Liver (tissue), 3 donors: ENCODE measurements around the gene PDX1.

Experiments used
- RAD21 ChIP-seq, 2 donors: IDR thresholded peaks; 2 replicates each; pipeline ENCODE4 v1.6.1; 2016; ENCODE audit warnings: antibody characterized with exemption in 2 of 2, mild to moderate bottlenecking in 2 of 2
- TAF1 ChIP-seq: conservative IDR thresholded peaks from 2 replicates; pipeline ENCODE4 v1.6.1; 2016; ENCODE audit warnings: antibody characterized with exemption, mild to moderate bottlenecking
- TF ChIP-seq, protein P1 (sequence below): fragments of 150-350 bp; IDR thresholded peaks from 2 replicates; pipeline ENCODE4 v1.5.1; 2017; ENCODE audit warnings: improper control_type of control experiment, low read depth, low read length; ENCODE audit not compliant: missing input control
- donor health status: healthy.
- donor health status: healthy.

DNA sequence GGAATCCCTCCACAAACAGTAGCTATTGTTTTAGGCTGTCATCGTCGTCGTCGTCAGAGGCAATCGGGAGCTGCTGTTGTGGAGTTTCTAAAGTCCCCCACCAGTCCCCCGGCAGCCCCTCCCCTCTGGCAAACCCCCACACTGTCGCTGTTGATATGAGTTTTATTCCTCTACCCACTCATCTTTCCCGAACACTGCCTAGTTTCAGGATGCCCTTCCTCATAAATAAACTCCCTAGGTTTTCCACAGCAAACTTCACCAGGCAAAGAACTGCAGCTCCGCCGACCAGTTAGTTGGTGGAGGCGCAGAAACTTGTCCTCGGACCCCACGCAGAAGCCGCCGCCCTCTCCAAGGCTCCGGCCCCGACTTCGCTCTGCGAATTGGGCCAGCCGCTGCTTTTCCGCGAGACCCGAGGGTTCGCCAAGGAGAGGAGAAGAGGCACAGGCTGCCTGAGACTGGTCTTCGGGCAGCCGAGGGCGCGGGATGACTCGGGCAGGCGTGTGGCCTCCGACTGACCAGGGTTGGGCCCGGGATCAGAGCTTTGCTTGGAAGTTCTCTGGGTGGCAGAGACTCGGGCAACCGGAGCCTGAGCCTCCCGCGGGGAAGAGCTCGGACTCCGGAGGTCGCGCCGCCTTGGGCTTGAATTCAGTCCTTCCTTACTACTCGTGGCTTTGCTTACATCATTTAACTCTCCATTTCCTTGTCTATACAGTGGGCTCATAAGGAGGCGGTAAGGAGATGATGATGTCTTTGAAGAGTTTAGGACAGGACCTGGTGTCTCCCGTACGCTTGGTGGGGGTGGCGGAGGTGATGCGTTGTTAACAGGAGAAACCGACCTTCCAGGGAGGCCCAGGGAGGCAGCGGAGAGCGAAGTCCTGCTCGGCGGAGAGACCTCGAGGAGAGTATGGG lies 7.9 kb downstream of the PDX1 start:
- TF ChIP-seq, protein P1, sequence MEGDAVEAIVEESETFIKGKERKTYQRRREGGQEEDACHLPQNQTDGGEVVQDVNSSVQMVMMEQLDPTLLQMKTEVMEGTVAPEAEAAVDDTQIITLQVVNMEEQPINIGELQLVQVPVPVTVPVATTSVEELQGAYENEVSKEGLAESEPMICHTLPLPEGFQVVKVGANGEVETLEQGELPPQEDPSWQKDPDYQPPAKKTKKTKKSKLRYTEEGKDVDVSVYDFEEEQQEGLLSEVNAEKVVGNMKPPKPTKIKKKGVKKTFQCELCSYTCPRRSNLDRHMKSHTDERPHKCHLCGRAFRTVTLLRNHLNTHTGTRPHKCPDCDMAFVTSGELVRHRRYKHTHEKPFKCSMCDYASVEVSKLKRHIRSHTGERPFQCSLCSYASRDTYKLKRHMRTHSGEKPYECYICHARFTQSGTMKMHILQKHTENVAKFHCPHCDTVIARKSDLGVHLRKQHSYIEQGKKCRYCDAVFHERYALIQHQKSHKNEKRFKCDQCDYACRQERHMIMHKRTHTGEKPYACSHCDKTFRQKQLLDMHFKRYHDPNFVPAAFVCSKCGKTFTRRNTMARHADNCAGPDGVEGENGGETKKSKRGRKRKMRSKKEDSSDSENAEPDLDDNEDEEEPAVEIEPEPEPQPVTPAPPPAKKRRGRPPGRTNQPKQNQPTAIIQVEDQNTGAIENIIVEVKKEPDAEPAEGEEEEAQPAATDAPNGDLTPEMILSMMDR: no peak
- TF ChIP-seq TAF1: no peak
- no peak for TF ChIP-seq RAD21 (IDR thresholded peaks at IDR 0.05)
